ENCODE data around the gene PNKP. TPM values are rescaled to one million over a fixed set of nuclear protein-coding genes. Genes with fewer than 3 reads are reported as not detected.
A peak's percentile ranks its signal among the peaks of the same experiment; 100 is the strongest.

The PNKP gene
- total and polyA plus RNA-seq, 9 of the 15 experiments (the other 6 are each of a cell fraction or from before 2014, with no cell fraction given), result 2.8 to 85.4 (median 25.3) TPM

DNA sequence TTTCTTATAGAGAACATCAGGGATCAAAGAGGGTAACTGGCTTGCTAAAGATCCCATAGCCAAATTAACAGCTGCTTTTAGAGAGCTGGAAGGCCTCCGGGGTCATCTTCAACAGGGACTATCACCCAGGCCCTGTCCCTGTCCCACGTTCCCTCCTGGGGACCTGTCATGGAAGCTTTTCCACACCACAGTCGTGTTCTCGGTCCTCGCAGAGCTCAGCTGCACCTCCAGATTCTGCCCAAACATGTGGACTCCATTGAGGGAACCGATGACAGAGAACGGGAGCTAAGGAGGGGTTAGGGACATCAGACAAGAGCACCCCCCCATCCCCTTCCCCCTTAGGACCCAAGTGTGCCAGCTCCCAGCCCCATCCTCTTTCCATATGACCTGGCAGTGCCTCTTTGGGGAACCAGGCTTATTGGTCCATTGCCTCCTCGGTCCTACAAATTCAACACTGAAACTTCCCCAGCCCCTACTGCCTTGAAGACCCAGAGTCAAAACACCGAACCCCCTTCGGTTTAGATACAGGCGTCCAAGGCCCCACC lies 54.9 kb downstream of the PNKP start:
- Histone ChIP-seq H2AFZ (ENCODE audit: low read depth, low read length) (peak overlapping the region; percentile 87), H3K9me3 (replicated peaks; ENCODE audit: control insufficient read depth, insufficient read depth, low read depth, low read length) (no peaks in the 10 kb centered on the region), H3K9me1 (ENCODE audit: control insufficient read depth, insufficient read depth, low read length) (no peaks in the 10 kb centered on the region), H3K36me3 (ENCODE audit: control insufficient read depth, insufficient read depth, low read length) (peaks cover 8% of the 10 kb centered on the region; the same call in 1 of the 3 replicates), H3K27me3 (ENCODE audit: control insufficient read depth in 2 of 2, insufficient read depth in 2 of 2, low read length in 2 of 2) (no peaks in the 10 kb centered on the region), H3K27ac (ENCODE audit: extremely low read depth, low read depth, low read length) (peak overlapping the region; percentile 68), H3K4me2 (ENCODE audit: insufficient read depth, low read length) (peak overlapping the region; percentile 75), H3K4me1 (replicated peaks in 1 of 2; ENCODE audit: control insufficient read depth in 2 of 2, insufficient read depth in 2 of 2, low read length in 2 of 2) (peaks cover 19 to 42% of the 10 kb centered on the region in 2 experiments), H3K4me3 (peak overlapping the region; percentile 43), H4K20me1 (replicated peaks; ENCODE audit: control insufficient read depth, insufficient read depth, low read length) (no peaks in the 10 kb centered on the region; the same call in 1 of the 2 replicates), H3K9ac (ENCODE audit: insufficient read depth in 1 of 2, low read depth in 2 of 2, low read length in 2 of 2) (peak overlapping the region; percentile 47 to 89), H3K79me2 (ENCODE audit: control insufficient read depth, insufficient read depth, low read length) (no peaks in the 10 kb centered on the region)
- TSS peak; percentile 88 for BruUV-seq (replicated peaks)
- DNase-seq (ENCODE audit: extremely low read depth in 1 of 4, low spot score in 3 of 4) (no peak), FAIRE-seq (no peak), ATAC-seq (no peak)
- POLR2A ChIA-PET, result interaction anchor here (0.6 to 1.2 kb wide), 4 partner anchors 13 to 383 kb away, joined by 3 to 6 read pairs (median 4); no protein-coding TSS in a partner anchor
- TF ChIP-seq GTF2E2 (tag; IDR thresholded peaks at IDR 0.05) (peak; percentile 55; the same call in 1 of the 2 replicates), C11orf30 (IDR thresholded peaks at IDR 0.05; ENCODE audit: low read depth) (no peak), SREBF2 (CRISPR knock-in tag; IDR thresholded peaks at IDR 0.05) (no peak)
- TF ChIP-seq, protein P1, sequence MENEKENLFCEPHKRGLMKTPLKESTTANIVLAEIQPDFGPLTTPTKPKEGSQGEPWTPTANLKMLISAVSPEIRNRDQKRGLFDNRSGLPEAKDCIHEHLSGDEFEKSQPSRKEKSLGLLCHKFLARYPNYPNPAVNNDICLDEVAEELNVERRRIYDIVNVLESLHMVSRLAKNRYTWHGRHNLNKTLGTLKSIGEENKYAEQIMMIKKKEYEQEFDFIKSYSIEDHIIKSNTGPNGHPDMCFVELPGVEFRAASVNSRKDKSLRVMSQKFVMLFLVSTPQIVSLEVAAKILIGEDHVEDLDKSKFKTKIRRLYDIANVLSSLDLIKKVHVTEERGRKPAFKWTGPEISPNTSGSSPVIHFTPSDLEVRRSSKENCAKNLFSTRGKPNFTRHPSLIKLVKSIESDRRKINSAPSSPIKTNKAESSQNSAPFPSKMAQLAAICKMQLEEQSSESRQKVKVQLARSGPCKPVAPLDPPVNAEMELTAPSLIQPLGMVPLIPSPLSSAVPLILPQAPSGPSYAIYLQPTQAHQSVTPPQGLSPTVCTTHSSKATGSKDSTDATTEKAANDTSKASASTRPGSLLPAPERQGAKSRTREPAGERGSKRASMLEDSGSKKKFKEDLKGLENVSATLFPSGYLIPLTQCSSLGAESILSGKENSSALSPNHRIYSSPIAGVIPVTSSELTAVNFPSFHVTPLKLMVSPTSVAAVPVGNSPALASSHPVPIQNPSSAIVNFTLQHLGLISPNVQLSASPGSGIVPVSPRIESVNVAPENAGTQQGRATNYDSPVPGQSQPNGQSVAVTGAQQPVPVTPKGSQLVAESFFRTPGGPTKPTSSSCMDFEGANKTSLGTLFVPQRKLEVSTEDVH (IDR thresholded peaks at IDR 0.05; ENCODE audit: low read depth, partially characterized antibody), result no peak
- TF ChIP-seq, protein P2, sequence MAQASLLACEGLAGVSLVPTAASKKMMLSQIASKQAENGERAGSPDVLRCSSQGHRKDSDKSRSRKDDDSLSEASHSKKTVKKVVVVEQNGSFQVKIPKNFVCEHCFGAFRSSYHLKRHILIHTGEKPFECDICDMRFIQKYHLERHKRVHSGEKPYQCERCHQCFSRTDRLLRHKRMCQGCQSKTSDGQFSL (CRISPR knock-in tag; IDR thresholded peaks at IDR 0.05), result peak; percentile 52; the same call in 1 of the 2 replicates
- TF ChIP-seq, protein P2 (tag; IDR thresholded peaks at IDR 0.05), result no peak
- intact Hi-C loops (cut with micrococcal nuclease), result no loop called here
- in situ Hi-C loops (cut with MboI), result no loop called here
- 66% methylated on average over 11 of the region's 11 CpGs for WGBS (ENCODE audit: insufficient coverage, low coverage, missing lambda C conversion rate)
- CTCF ChIA-PET (ENCODE audit: low intra/inter-chr PET ratio), result no interaction called here
